Immature natural killer cell (primary cell): ENCODE data around the gene ALS2CL. TPM values are rescaled to one million over a fixed set of nuclear protein-coding genes. Genes with fewer than 3 reads are reported as not detected.

Experiments
- DNase-seq, 3 donors: peaks; one replicate each; pipeline ENCODE4 v3.0.0; 2022; ENCODE audit warnings: mixed read lengths in 1 of 3
- H3K27ac Mint-ChIP-seq, 6 donors: one replicate each; pipeline ENCODE4 v1.8.0; 2020; ENCODE audit warnings: mixed read lengths in 6 of 6, mild to moderate bottlenecking in 5 of 6, inconsistent platforms in 4 of 6, moderate library complexity in 3 of 6
- H3K27me3 Mint-ChIP-seq, 3 donors: one replicate each; pipeline ENCODE4 v1.8.0; 2020 to 2021; ENCODE audit warnings: low read depth in 3 of 3, mild to moderate bottlenecking in 3 of 3, mixed read lengths in 3 of 3, moderate library complexity in 3 of 3, inconsistent platforms in 1 of 3
- H3K36me3 Mint-ChIP-seq, 3 donors: one replicate each; pipeline ENCODE4 v1.8.0; 2020; ENCODE audit warnings: mixed read lengths in 3 of 3, inconsistent platforms in 2 of 3, mild to moderate bottlenecking in 2 of 3
- H3K4me1 Mint-ChIP-seq, 2 donors: one replicate each; pipeline ENCODE4 v1.8.0; 2020; ENCODE audit warnings: inconsistent platforms in 2 of 2, mild to moderate bottlenecking in 2 of 2, mixed read lengths in 2 of 2, moderate library complexity in 1 of 2
- H3K4me3 Mint-ChIP-seq, 5 donors: one replicate each; pipeline ENCODE4 v1.8.0; 2020; ENCODE audit warnings: mild to moderate bottlenecking in 5 of 5, mixed read lengths in 5 of 5, inconsistent platforms in 3 of 5, moderate library complexity in 3 of 5
- H3K9me3 Mint-ChIP-seq, 6 donors: one replicate each; pipeline ENCODE4 v1.8.0; 2020; ENCODE audit warnings: mild to moderate bottlenecking in 6 of 6, mixed read lengths in 6 of 6, inconsistent platforms in 4 of 6, moderate library complexity in 3 of 6
- polyA plus RNA-seq, 3 donors: library from polyadenylated mRNA; unstranded; fragments of 300-500 nt; fragmentation: Illumina TruSeq; gene quantifications; one replicate each; pipeline ENCODE4 v1.2.3, GENCODE V29; 2021

ALS2CL gene
- polyA plus RNA-seq, 3 donors from 2014 or later = not detected

- peaks cover 5 to 20% (median 6%) of the 10 kb centered on the region in 3 donors for H3K27me3 Mint-ChIP-seq
- H3K36me3 Mint-ChIP-seq = no peaks in the 10 kb centered on the region
- H3K4me1 Mint-ChIP-seq = no peaks in the 10 kb centered on the region
- DNase-seq = no peak
- no peak overlapping the region for H3K4me3 Mint-ChIP-seq
- H3K27ac Mint-ChIP-seq = no peak overlapping the region
- peaks cover 0 to 1% (median 0%) of the 10 kb centered on the region in 6 donors for H3K9me3 Mint-ChIP-seq
Measured at GRCh38 chr3:46619845-46620778, 73.4 kb downstream of the ALS2CL start.

Other genes starting within 250 kb of the ALS2CL start
- gene LTF, start 228.8 kb downstream of the ALS2CL start, polyA plus RNA-seq = not detected
- gene RTP3, start 195.7 kb downstream of the ALS2CL start, polyA plus RNA-seq = not detected
- not detected for gene LRRC2, start 127.4 kb downstream of the ALS2CL start, polyA plus RNA-seq
- not detected for gene FAM240A, start 81.2 kb downstream of the ALS2CL start, polyA plus RNA-seq
- gene TMIE, start 7.7 kb upstream of the ALS2CL start, polyA plus RNA-seq = not detected
- gene PRSS50, start 24.2 kb upstream of the ALS2CL start, polyA plus RNA-seq = not detected
- not detected for gene MYL3, start 169.8 kb upstream of the ALS2CL start, polyA plus RNA-seq
- gene PTH1R, start 184.0 kb upstream of the ALS2CL start, polyA plus RNA-seq = not detected